Testis (tissue), 3 donors: ENCODE measurements around the gene RERE. TPM values are rescaled to one million over a fixed set of nuclear protein-coding genes. Genes with fewer than 3 reads are reported as not detected.
"Not testable (repeated sequence)": the region's sequence is repeated elsewhere in the genome, so short reads cannot be mapped to it uniquely, and the experiment has no call there.

Experiments used
- DNase-seq: peaks from one replicate; pipeline ENCODE4 v3.0.0-alpha.2; 2019
- H3K27ac ChIP-seq, 2 donors: fragments of 200-600 bp; sonication (generic); one replicate each; pipeline ENCODE4 v1.5.1; 2019
- H3K27me3 ChIP-seq: fragments of 200-600 bp; sonication (generic); one replicate; pipeline ENCODE4 v1.5.1; 2019
- H3K36me3 ChIP-seq: fragments of 200-600 bp; sonication (generic); one replicate; pipeline ENCODE4 v1.5.1; 2017; ENCODE audit warnings: low read depth; ENCODE audit errors: missing control alignments
- H3K4me1 ChIP-seq: fragments of 200-600 bp; sonication (generic); one replicate; pipeline ENCODE4 v1.5.1; 2019
- H3K4me3 ChIP-seq, 2 donors: fragments of 200-600 bp; sonication (generic); one replicate each; pipeline ENCODE4 v1.5.1; 2017 to 2019
- H3K9me3 ChIP-seq: fragments of 200-600 bp; sonication (generic); one replicate; pipeline ENCODE4 v1.5.1; 2017
- POLR2A ChIP-seq: fragments of 450-650 bp; IDR thresholded peaks from one replicate; pipeline ENCODE4 v1.6.1; 2017; ENCODE audit warnings: antibody characterized with exemption, mild to moderate bottlenecking, moderate library complexity
- WGBS, 2 donors: methylation state at CpG; one replicate each; pipeline ENCODE4 v1.1.5; 2018; 5-methylcytosine and 5-hydroxymethylcytosine counted together
- intact Hi-C: fragments of 100-400 bp; cut with DNase I; formaldehyde crosslinking; loops from one replicate; pipeline ENCODE4 v1.15.1; 2023; ENCODE audit warnings: low total_unique reads
- polyA plus RNA-seq: library from polyadenylated mRNA; stranded (reverse); fragments of 350-450 nt; fragmentation: Illumina TruSeq; extraction: RNeasy Lipid Tissue Mini Kit (QIAGEN cat#74804); gene quantifications from one replicate; pipeline ENCODE4 v1.2.3, GENCODE V29; 2014; ENCODE audit warnings: low read depth, low replicate concordance; ENCODE audit not compliant: insufficient read depth
- total RNA-seq, 2 donors: library from RNA; depleted of rRNA; stranded (reverse); fragments of >200 nt; gene quantifications; one replicate each; pipeline ENCODE4 v1.2.3, GENCODE V29; 2016
- TF ChIP-seq, protein P1 (sequence below), 3 experiments: fragments of 450-650 bp in 2 of 3; fragments of 200-600 bp in 1 of 3; sonication (generic) in 1 of 3; IDR thresholded peaks; one replicate each; pipeline ENCODE4 v1.5.1; 2016 to 2019; ENCODE audit warnings: antibody characterized with exemption in 3 of 3, mild to moderate bottlenecking in 2 of 3, moderate library complexity in 1 of 3

RERE gene
- total and polyA plus RNA-seq, 3 donors from 2014 or later = 90.8 to 229 (median 203) TPM

DNA sequence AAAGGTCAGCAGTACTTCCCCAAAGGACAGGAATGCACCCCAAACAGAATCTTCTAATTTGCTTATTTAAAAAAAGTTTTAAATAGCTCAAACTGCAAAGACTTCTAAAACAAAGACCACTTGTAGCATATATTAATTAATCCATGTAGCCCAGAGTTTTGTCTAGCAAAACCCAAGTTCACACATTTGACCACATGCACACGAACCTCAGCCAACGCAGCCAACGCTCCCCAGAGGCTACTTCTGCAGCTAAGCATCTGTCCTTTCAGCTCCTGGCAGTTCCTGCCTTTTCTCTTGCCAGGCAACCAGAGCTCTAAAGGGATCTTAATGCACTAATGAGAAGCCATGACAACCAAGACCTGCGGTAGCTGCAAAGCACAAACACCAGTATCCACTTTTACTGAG lies 89.6 kb downstream of the RERE start:
- intact Hi-C loops = no loop called here
- Histone ChIP-seq H3K4me3 (no peak overlapping the region), H3K27me3 (no peaks in the 10 kb centered on the region), H3K36me3 (no peaks in the 10 kb centered on the region), H3K27ac (no peak overlapping the region), H3K9me3 (no peaks in the 10 kb centered on the region), H3K4me1 (no peaks in the 10 kb centered on the region)
- TF ChIP-seq POLR2A = no peak
- TF ChIP-seq, protein P1, sequence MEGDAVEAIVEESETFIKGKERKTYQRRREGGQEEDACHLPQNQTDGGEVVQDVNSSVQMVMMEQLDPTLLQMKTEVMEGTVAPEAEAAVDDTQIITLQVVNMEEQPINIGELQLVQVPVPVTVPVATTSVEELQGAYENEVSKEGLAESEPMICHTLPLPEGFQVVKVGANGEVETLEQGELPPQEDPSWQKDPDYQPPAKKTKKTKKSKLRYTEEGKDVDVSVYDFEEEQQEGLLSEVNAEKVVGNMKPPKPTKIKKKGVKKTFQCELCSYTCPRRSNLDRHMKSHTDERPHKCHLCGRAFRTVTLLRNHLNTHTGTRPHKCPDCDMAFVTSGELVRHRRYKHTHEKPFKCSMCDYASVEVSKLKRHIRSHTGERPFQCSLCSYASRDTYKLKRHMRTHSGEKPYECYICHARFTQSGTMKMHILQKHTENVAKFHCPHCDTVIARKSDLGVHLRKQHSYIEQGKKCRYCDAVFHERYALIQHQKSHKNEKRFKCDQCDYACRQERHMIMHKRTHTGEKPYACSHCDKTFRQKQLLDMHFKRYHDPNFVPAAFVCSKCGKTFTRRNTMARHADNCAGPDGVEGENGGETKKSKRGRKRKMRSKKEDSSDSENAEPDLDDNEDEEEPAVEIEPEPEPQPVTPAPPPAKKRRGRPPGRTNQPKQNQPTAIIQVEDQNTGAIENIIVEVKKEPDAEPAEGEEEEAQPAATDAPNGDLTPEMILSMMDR (IDR thresholded peaks at IDR 0.05) = no peak
- WGBS, 2 donors = 40 to 41% methylated on average over 4 of the region's 4 CpGs
- DNase-seq = no peak

DNA sequence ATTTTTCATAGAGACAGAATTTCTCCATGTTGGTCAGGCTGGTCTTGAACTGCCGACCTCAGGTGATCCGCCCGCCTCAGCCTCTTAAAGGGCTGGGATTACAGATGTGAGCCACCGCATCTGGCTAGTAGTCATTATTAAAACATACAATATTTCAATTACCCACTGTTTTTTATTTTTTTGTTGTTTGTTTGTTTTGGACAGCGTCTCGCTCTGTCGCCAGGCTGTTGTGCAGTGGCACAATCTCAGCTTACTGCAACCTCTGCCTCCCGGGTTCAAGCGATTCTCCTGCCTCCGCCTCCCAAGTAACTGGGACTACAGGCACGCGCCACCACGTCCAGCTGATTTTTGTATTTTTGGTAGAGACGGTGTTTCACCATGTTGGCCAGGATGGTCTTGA lies 90.1 kb downstream of the RERE start:
- H3K36me3 ChIP-seq, H3K9me3 ChIP-seq, H3K27ac ChIP-seq, H3K4me1 ChIP-seq, H3K27me3 ChIP-seq, intact Hi-C loops, DNase-seq, H3K4me3 ChIP-seq: not testable (repeated sequence)
- 88 to 94% methylated on average over 14 of the region's 14 CpGs for WGBS, 2 donors

DNA sequence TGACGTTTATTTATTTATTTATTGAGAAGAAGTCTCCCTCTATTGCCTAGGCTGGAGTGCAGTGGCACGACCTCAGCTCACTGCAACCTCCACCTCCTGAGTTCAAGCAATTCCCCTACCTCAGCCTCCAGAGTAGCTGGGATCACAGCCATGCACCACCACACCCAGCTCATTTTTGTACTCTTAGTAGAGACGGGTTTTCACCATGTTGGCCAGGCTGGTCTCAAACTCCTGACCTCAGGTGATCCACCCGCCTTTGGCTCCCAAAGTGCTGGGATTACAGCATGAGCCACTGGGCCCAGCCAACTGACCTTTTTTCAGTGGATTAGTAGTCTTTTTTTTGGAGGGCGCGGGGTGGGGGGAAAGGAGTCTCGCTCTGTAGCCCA lies 90.6 kb downstream of the RERE start:
- H3K4me3 ChIP-seq, DNase-seq, H3K9me3 ChIP-seq, H3K27ac ChIP-seq, intact Hi-C loops, H3K36me3 ChIP-seq, H3K27me3 ChIP-seq, H3K4me1 ChIP-seq: not testable (repeated sequence)
- 70 to 82% methylated on average over 7 of the region's 7 CpGs for WGBS, 2 donors

DNA sequence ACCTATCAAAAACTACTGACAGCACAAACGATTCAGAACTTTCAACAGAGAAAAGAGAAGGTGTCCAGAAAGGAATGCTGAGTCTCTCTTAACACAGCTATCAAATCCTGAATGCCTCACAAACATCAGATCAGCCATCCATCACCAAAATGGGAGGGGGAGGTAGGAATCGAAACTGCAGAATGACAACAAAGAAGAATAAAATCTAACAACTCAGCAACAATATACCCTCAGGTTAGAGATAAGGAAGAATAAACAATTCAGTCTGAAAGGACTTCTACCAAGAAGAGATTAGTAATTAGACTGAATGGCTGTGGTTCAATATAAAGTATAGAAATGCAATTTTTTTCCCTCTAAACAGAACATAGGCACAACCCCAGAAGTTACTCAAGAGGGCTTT lies 94.4 kb downstream of the RERE start:
- 61 to 79% methylated on average over 2 of the region's 2 CpGs for WGBS, 2 donors
- no peak overlapping the region for H3K4me3 ChIP-seq
- H3K27me3 ChIP-seq = no peaks in the 10 kb centered on the region
- no peak overlapping the region for H3K27ac ChIP-seq
- no peak for TF ChIP-seq POLR2A
- TF ChIP-seq, protein P1 (IDR thresholded peaks at IDR 0.05) = no peak
- H3K4me1 ChIP-seq = no peaks in the 10 kb centered on the region
- H3K36me3 ChIP-seq = no peaks in the 10 kb centered on the region
- intact Hi-C loops = no loop called here
- DNase-seq = no peak
- H3K9me3 ChIP-seq = no peaks in the 10 kb centered on the region

DNA sequence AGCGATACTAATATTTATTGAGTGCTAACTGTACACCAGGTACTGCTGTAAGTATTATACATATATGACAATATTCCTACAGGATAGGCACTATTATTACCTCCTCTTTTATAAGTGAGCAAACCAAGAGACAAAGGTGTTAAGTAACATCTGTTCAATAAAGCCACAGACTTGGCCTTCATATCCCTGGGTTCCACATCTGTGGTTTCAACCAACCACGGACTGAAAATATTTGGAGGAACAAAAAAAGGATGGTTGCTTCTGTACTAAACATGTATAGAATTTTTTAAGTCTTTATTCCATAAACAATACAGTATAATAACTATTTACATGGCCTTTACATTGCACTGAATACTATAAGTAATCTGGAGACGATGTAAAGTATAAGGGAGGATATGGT lies 95.1 kb downstream of the RERE start:
- TF ChIP-seq, protein P1 (IDR thresholded peaks at IDR 0.05) = no peak
- TF ChIP-seq POLR2A = no peak
- intact Hi-C loops = no loop called here

DNA sequence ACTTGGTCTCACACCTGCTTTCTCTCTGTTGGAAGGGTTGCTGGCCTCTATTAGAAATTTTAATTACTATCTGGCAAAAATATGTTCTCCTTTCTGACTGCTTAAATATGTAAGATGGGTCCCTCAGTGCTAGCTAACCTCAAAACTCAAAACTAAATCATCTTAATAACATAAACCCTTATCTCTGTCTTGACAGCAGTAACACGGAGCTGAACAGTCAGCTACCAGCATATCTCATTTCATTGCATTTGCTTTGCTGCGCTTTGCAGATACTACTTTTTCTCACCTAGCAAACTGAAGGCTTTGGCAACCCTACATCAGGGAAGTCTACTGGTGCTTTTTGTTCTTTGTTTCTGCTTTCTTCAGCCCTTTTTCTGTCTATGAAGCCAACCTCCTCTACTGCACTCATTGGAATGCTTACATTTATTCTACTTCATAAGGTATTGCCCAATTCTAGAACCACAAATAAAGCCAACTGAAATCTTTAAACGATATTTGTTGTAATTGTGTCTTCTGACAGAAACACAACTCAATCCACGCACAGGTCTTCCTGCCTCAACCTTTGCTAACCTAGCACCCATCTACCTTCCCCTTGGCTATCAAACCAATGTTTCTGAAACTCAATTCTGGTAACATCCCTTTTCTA lies 95.6 kb downstream of the RERE start:
- WGBS, 2 donors = 84 to 87% methylated on average over 4 of the region's 4 CpGs

More for the DNA sequence above, 95.1 kb downstream of the RERE start:
- no peak overlapping the region for H3K27ac ChIP-seq
- H3K4me3 ChIP-seq = no peak overlapping the region
- H3K36me3 ChIP-seq = no peaks in the 10 kb centered on the region
- WGBS, 2 donors = 92 to 95% methylated on average over 3 of the region's 3 CpGs
- no peak for DNase-seq
- H3K27me3 ChIP-seq = no peaks in the 10 kb centered on the region
- no peaks in the 10 kb centered on the region for H3K9me3 ChIP-seq
- H3K4me1 ChIP-seq = no peaks in the 10 kb centered on the region

More for the DNA sequence above, 95.6 kb downstream of the RERE start:
- Histone ChIP-seq H3K27me3 (no peaks in the 10 kb centered on the region), H3K4me3 (no peak overlapping the region), H3K36me3 (no peaks in the 10 kb centered on the region), H3K27ac (no peak overlapping the region), H3K4me1 (no peaks in the 10 kb centered on the region), H3K9me3 (no peaks in the 10 kb centered on the region)
- DNase-seq = no peak
- TF ChIP-seq, protein P1 (IDR thresholded peaks at IDR 0.05) = no peak
- no peak for TF ChIP-seq POLR2A
- intact Hi-C loops = no loop called here
